GM19023 (cell line): Measurements from ENCODE around the gene OR2D3.
"Not testable (repeated sequence)": the region's sequence is repeated elsewhere in the genome, so short reads cannot be mapped to it uniquely, and the experiment has no call there.

ENCODE experiments used
- ATAC-seq: cut with Tn5 transposase; IDR thresholded peaks from one replicate; pipeline ENCODE4 v1.9.1; 2021; ENCODE audit warnings: mild to moderate bottlenecking, moderate library complexity; ENCODE audit not compliant: unreplicated experiment

OR2D3 gene, protein sequence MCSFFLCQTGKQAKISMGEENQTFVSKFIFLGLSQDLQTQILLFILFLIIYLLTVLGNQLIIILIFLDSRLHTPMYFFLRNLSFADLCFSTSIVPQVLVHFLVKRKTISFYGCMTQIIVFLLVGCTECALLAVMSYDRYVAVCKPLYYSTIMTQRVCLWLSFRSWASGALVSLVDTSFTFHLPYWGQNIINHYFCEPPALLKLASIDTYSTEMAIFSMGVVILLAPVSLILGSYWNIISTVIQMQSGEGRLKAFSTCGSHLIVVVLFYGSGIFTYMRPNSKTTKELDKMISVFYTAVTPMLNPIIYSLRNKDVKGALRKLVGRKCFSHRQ

GRCh38 chr11:6920702-6921101 lies at the start of gene OR2D3:
Gene OR2D3, plus strand, starts transcription at chr11:6921002. Its CDS starts 0 bp downstream, at chr11:6921002.
- ATAC-seq: no peak

DNA sequence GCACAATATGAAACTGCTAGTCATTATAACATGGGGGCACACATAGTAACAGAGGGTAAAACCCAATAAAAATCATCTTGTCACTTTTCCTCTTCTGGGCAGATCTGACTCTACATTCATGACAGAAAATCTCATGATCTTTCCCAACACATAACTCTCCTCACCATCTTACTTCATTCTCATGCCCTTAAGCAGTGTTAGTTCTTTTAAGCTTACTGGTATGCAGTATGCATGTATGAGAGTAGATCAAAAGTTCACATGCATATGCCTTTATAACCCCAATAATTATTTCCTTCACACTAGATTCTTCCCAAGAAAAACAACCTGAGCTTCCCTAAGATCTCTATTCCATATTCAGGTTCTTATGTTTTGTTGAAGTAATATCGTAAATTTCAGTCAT lies 49.5 kb upstream of the OR2D3 start:
- no peak for ATAC-seq

DNA sequence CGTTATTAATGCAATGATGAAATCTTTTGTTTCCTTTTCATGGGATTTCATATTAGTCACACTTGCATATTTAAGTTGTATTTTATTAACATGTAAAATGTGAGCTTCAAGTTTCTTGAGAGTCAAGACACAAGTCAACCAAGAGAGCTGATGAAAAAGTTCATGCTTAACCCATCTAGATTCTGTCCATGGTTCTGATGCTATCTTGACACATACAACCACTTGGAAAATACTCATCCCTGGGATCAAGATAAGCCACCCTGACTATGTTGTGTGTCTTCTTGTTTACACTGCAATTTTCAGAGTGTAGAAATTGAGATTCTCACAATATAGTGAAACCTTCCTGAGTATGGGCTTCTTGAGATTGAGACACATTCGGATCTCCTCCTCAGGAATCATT lies 45.0 kb upstream of the OR2D3 start:
- ATAC-seq: no peak

GRCh38 chr11:6876325-6876724 lies 44.5 kb upstream of the OR2D3 start, which contains the start of gene OR10A4:
Gene OR10A4, plus strand, starts transcription at chr11:6876625. Its CDS starts 23 bp downstream, at chr11:6876648.
- ATAC-seq: no peak

DNA sequence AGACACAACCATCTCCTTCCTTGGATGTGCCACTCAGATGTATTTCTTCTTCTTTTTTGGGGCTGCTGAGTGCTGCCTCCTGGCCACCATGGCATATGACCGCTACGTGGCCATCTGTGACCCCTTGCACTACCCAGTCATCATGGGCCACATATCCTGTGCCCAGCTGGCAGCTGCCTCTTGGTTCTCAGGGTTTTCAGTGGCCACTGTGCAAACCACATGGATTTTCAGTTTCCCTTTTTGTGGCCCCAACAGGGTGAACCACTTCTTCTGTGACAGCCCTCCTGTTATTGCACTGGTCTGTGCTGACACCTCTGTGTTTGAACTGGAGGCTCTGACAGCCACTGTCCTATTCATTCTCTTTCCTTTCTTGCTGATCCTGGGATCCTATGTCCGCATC lies 43.9 kb upstream of the OR2D3 start:
- no peak for ATAC-seq

DNA sequence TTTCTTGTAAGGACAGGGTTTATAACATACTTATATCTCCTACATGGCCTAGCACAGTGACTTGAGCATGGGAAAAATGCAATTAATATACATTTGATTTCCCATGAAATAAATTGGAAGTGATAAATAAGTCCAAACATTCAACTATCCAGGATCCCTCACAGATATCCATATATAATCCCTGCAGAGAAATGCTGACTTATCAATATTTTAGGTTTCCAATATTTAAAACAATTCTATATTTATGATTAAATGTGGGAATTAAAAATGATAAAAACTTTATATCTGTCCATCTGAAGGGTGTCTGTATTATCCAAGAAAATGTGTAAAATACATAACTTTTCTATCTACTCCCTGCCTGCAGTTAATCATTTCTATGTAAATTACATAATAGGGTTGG lies 38.1 kb upstream of the OR2D3 start:
- no peak for ATAC-seq

GRCh38 chr11:6887711-6888110 lies 33.1 kb upstream of the OR2D3 start:
- not testable (repeated sequence) for ATAC-seq

DNA sequence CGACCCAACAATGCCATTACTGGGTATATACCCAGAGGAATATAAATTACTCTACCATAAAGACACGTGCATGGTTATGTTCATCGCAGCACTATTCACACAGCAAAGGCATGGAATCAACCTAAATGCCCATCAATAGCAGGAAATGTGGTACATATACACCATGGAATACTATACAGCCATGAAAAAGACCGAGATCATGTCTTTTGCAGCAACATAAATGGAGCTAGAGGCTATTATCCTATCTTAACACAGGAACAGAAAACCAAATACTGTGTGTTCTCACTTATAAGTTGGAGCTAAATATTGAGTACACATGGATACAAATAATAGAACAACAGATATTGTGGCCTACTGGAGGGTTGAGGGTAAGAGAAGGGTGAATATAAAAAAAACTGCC lies 32.0 kb upstream of the OR2D3 start:
- no peak for ATAC-seq

- ATAC-seq: no peak
Observed at GRCh38 chr11:6889835-6890234, 31.0 kb upstream of the OR2D3 start.

DNA sequence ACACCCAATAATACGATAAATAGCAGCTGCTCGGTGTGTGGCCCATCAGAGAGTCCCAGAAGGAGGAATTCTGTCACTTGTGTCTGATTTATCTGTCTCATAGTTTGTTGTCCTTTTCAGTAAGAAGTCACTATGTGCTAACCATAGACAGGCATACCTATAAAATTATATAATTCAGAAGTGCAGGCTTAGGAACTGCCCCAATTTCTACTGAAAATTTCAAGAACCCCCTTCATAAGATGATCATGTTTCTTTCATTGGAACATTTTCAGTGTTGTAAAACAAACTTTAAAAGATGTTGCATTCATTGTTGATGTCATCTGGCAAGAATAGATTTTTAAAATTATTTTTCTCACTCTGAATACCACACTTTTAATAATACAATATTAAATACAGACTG lies 28.4 kb upstream of the OR2D3 start, which contains the start of gene OR2D2:
Gene OR2D2 (minus strand): TSS at position 101 of the 400 bp plus-strand sequence. CDS start 0 bp downstream, at position 101.
- ATAC-seq: no peak

DNA sequence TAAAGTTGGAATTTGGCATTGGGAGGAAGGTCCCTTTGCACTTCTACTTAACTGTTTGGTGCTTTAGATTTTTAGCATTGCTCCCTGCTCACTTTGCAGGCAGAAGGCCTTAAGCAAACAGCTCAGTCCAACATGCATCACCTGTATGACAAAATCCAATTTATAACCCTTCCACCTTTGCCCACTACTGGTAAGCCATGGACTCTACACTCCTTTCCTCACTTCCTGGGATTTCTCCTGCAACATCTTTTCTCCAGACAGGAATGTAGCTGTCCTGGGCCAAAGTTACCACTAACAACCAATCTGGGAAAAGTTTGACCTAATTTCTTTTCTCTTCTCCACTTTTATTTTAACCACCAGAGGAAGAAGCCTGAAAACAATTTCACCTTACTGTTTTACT lies 26.7 kb upstream of the OR2D3 start:
- no peak for ATAC-seq

- peak; percentile 62 for ATAC-seq
Observed at GRCh38 chr11:6895010-6895409, 25.8 kb upstream of the OR2D3 start.

DNA sequence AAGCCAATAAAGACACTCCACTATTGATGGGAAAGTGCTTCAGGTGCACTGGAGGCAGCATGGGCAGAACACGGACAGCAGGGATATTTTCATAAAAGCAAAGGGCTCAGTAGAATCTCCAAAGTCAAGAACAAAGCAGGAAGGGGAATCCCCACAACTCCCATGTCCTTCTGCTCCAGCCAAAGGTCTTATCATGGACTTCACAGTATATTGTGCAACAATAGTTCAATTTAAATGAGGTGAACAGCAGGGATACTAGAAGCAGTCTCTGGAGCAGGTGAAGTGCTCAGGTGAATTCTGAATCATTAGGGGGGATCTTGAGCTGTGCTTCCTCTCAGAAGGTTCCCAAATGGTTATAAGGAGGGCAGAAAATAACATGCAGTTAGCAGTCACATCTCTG lies 21.9 kb upstream of the OR2D3 start:
- ATAC-seq: no peak

DNA sequence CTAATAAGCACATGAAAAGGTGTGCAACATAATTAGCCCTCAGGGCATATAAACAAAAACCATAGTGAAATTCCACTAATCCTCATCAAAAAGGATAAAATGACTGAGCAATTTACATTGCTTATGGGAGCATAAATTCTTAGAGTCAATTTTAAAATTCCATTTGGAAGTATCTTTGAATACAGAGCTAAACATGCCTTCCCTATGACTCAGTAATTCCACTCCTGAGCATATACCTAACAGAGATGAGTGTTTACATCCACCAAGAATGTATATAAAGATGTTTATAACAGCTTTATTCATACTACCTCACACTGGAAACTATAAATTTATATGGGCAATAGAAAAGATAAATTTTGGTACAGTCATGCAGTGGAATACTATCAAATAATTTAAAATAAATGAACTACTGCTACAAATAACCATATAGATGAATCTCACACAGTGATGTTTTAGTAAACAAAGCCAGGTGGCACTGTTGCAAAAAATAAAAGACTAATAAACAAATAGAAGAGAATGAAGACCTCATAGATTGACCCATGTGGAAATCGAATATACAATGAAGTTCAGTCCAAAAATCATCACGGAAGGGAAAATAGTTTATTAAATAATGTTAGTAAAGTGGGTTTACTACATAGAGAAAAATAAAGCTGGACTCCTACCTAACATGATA lies 20.3 kb upstream of the OR2D3 start:
- ATAC-seq: no peak

DNA sequence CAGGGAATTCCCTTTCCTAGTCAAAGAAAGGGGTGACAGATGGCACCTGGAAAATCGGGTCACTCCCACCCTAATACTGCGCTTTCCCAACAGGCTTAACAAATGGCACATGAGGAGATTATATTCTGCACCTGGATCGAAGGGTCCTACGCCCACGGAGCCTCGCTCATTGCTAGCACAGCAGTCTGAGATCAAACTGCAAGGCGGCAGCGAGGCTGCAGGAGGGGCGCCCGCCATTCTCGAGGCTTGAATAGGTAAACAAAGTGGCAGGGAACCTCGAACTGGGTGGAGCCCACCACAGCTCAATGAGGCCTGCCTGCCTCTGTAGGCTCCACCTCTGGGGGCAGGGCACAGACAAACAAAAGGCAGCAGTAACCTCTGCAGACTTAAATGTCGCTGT lies 16.0 kb upstream of the OR2D3 start:
- ATAC-seq: not testable (repeated sequence)

DNA sequence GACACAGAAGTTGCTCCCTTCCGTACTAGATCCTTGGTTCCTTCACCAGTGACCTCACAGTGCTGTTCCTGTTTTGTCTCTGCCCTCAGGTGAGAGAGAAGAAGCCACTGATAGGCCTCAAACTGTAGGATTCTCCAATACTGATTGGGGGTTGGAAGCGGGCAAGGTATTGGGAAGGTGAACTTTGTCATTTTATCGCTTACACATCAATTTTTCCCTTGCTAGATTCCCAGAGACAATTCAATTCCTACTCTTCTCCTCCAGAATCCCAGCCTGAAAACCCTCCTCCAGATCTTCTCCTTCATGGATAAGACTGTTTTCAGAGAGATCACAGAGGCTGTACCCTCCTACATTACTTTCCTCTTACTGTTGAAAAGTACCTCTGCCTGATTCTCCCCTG lies 9.4 kb upstream of the OR2D3 start:
- no peak for ATAC-seq

- no peak for ATAC-seq
Observed at GRCh38 chr11:6911948-6912347, 8.9 kb upstream of the OR2D3 start.

- no peak for ATAC-seq
Observed at GRCh38 chr11:6919698-6920097, 1.1 kb upstream of the OR2D3 start.

DNA sequence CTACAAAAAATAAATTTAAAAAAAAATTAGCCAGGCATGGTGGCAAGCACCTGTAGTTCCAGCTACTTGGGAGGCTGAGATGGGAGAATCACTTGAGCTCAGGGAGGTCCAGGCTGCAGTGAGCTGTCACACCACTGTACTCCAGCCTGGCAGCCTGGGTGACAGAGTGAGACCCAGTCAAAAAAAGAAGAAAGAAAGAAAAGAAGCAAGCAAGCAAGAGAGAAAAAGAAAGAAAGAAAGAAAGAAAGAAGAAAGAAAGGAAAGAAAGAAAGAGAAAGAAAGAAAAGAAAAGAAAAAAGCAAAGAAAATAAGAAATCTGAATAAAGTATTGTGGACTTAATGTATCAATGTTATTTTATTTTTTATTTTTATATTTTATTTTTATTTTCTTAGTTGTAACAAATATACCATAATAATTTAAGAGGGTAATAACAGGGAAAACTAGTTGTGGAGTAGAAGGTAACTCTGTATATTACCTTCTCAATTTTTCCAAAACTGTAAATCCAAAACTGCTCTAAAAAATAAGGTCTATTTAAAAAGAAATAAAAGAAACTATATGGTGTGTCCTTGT lies 4.3 kb downstream of the OR2D3 start:
- no peak for ATAC-seq

DNA sequence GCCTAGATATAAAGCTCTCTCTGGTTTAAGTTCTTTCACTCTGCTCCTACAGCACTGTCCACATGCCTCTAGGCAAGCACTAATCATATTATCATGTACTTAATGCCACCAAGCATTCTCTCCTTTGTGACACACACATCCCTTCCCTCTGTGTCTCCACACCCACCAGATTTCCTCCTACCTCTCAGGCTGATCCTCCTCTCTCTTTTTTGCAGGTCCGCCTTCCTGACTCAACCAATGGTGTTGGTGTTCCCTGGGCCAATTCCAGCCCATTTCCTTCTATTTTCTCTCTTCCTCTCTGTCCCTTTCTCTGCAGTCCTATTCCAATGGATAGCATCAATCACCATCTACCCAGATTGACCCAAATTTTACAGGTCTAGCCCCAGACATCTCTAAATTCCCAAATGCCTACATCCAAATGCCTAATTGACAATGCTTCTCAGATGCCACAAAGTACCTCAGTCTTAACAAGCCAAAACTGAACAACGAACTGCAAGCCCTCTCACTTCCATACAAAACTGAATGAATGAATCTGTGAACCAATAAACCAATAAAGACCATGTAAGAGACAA lies 4.9 kb downstream of the OR2D3 start:
- peak; percentile 13 for ATAC-seq

DNA sequence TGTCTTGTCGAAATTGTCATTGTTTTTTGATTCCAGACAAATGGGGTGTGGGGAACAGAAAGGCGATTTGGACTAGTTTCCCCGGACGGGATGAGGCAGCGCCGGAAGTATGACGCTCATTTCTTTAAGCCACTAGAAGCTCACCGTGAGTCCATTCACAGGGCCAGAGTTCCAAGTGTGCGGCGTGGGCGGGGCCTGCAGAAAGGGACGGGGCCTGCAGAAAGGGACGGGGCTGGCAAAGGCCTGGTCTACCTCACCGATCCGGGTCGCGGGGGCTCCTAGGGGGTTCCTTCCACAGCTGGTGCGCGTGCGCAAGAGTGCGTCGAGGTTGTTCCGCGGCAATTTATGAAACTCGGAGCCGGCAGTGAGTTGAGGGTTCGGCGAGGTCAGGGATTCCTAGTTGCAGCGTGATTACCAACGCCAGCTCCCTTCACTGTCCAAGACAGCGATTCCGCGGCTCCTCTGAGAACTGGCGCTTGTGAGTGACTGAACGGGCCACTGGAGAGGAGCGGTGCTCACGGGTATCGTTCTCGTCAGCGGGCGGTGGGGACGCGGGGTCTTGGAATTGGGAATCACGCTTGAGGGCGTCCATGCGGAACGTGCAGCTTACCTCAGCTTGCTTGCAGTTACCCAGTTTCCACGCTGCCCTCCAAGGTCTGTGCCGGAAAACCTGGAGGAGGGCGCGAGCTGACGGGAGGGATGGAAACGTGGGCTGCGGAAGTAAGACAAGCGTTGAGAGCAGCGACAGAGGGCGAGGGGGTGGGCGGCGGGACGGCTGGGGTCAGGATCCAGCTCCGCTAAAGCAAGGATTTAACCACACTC lies 5.6 kb downstream of the OR2D3 start, which contains the start of gene ZNF215:
Gene ZNF215 (plus strand): TSS at position 219 of the 822 bp plus-strand sequence. CDS start 5,847 bp downstream, outside the sequence.
- peak; percentile 69 for ATAC-seq
